Kidney capillary endothelial cell (primary cell): Measurements from ENCODE around the gene TIMD4.
"Not testable (repeated sequence)": the region's sequence is repeated elsewhere in the genome, so short reads cannot be mapped to it uniquely, and the experiment has no call there.

Experiments used
- DNase-seq: peaks from one replicate; pipeline ENCODE4 v3.0.0-alpha.2; 2018; ENCODE audit warnings: low spot score

Gene TIMD4

GRCh38 chr5:156963125-156963524, at the start of gene TIMD4:
Gene TIMD4, minus strand, starts transcription at chr5:156963226. Its CDS starts 28 bp downstream, at chr5:156963198.
- no peak for DNase-seq

GRCh38 chr5:157006262-157006661, 43.2 kb upstream of the TIMD4 start:
- no peak for DNase-seq

GRCh38 chr5:157004893-157005551, 42.0 kb upstream of the TIMD4 start:
- DNase-seq, result no peak

- no peak for DNase-seq
Measured at GRCh38 chr5:156991714-156992113, 28.7 kb upstream of the TIMD4 start.

GRCh38 chr5:156984064-156984463, 21.0 kb upstream of the TIMD4 start:
- no peak for DNase-seq

GRCh38 chr5:156981481-156981880, 18.5 kb upstream of the TIMD4 start:
- no peak for DNase-seq

- no peak for DNase-seq
Measured at GRCh38 chr5:156974328-156974727, 11.3 kb upstream of the TIMD4 start.

- no peak for DNase-seq
Measured at GRCh38 chr5:156971848-156972525, 9.0 kb upstream of the TIMD4 start.

GRCh38 chr5:156971415-156971814, 8.4 kb upstream of the TIMD4 start:
- no peak for DNase-seq

GRCh38 chr5:156967386-156967785, 4.4 kb upstream of the TIMD4 start:
- DNase-seq, result not testable (repeated sequence)

GRCh38 chr5:156956321-156956720, 6.7 kb downstream of the TIMD4 start:
- DNase-seq, result no peak

GRCh38 chr5:156951359-156951758, 11.7 kb downstream of the TIMD4 start:
- DNase-seq, result no peak

GRCh38 chr5:156950716-156951115, 12.3 kb downstream of the TIMD4 start:
- no peak for DNase-seq

- no peak for DNase-seq
Measured at GRCh38 chr5:156949424-156949823, 13.6 kb downstream of the TIMD4 start.

- no peak for DNase-seq
Measured at GRCh38 chr5:156947925-156948324, 15.1 kb downstream of the TIMD4 start.

GRCh38 chr5:156942064-156942463, 21.0 kb downstream of the TIMD4 start:
- DNase-seq, result no peak

GRCh38 chr5:156940462-156940861, 22.6 kb downstream of the TIMD4 start:
- DNase-seq, result not testable (repeated sequence)

GRCh38 chr5:156936972-156937371, 26.1 kb downstream of the TIMD4 start:
- no peak for DNase-seq

GRCh38 chr5:156934450-156935211, 28.4 kb downstream of the TIMD4 start:
- no peak for DNase-seq

- DNase-seq, result no peak
Measured at GRCh38 chr5:156929366-156929948, 33.6 kb downstream of the TIMD4 start.

- DNase-seq, result no peak
Measured at GRCh38 chr5:156927545-156927944, 35.5 kb downstream of the TIMD4 start.

GRCh38 chr5:156925767-156926166, 37.3 kb downstream of the TIMD4 start:
- not testable (repeated sequence) for DNase-seq
